ENCODE results near the gene CD300LG.
"Not testable (repeated sequence)": the region's sequence is repeated elsewhere in the genome, so short reads cannot be mapped to it uniquely, and the experiment has no call there.

Gene CD300LG

GRCh38 chr17:43840814-43841213 lies 6.2 kb upstream of the CD300LG start:
- peak; percentile 34 for TF ChIP-seq CTCF (IDR thresholded peaks at IDR 0.05; ENCODE audit: low read depth, low read length)
- in situ Hi-C loops (cut with HindIII; ENCODE audit: low sequenced_read_pairs): no loop called here
- DNase-seq (ENCODE audit: low read depth, low spot score): no peak
- no peak overlapping the region for H3K4me3 ChIP-seq (ENCODE audit: low read depth, low read length)

GRCh38 chr17:43841282-43841681 lies 5.7 kb upstream of the CD300LG start:
- no peak for TF ChIP-seq CTCF (IDR thresholded peaks at IDR 0.05; ENCODE audit: low read depth, low read length)
- H3K4me3 ChIP-seq (ENCODE audit: low read depth, low read length): no peak overlapping the region
- in situ Hi-C loops (cut with HindIII; ENCODE audit: low sequenced_read_pairs): no loop called here
- DNase-seq (ENCODE audit: low read depth, low spot score): no peak

GRCh38 chr17:43842091-43842974 lies 4.6 kb upstream of the CD300LG start:
- not testable (repeated sequence) for H3K4me3 ChIP-seq (ENCODE audit: low read depth, low read length)

GRCh38 chr17:43842975-43843325 lies 4.0 kb upstream of the CD300LG start:
- no peak for TF ChIP-seq CTCF (IDR thresholded peaks at IDR 0.05; ENCODE audit: low read depth, low read length)
- in situ Hi-C loops (cut with HindIII; ENCODE audit: low sequenced_read_pairs): no loop called here

More at GRCh38 chr17:43842091-43842974, 4.6 kb upstream of the CD300LG start:
- in situ Hi-C loops (cut with HindIII; ENCODE audit: low sequenced_read_pairs); DNase-seq (ENCODE audit: low read depth, low spot score): not testable (repeated sequence)

GRCh38 chr17:43844241-43844640 lies 2.7 kb upstream of the CD300LG start:
- no peak for DNase-seq (ENCODE audit: low read depth, low spot score)
- TF ChIP-seq CTCF (IDR thresholded peaks at IDR 0.05; ENCODE audit: low read depth, low read length): no peak
- in situ Hi-C loops (cut with HindIII; ENCODE audit: low sequenced_read_pairs): no loop called here
- no peak overlapping the region for H3K4me3 ChIP-seq (ENCODE audit: low read depth, low read length)

More at GRCh38 chr17:43842975-43843325, 4.0 kb upstream of the CD300LG start:
- no peak overlapping the region for H3K4me3 ChIP-seq (ENCODE audit: low read depth, low read length)
- DNase-seq (ENCODE audit: low read depth, low spot score): no peak

GRCh38 chr17:43845766-43846165 lies 1.2 kb upstream of the CD300LG start:
- no peak overlapping the region for H3K4me3 ChIP-seq (ENCODE audit: low read depth, low read length)
- no peak for TF ChIP-seq CTCF (IDR thresholded peaks at IDR 0.05; ENCODE audit: low read depth, low read length)
- no peak for DNase-seq (ENCODE audit: low read depth, low spot score)
- in situ Hi-C loops (cut with HindIII; ENCODE audit: low sequenced_read_pairs): no loop called here

GRCh38 chr17:43846221-43846712 lies 709 bp upstream of the CD300LG start:
- in situ Hi-C loops (cut with HindIII; ENCODE audit: low sequenced_read_pairs): no loop called here
- peak; percentile 63 for DNase-seq (ENCODE audit: low read depth, low spot score)
- peak; percentile 100 for TF ChIP-seq CTCF (IDR thresholded peaks at IDR 0.05; ENCODE audit: low read depth, low read length)
- H3K4me3 ChIP-seq (ENCODE audit: low read depth, low read length): no peak overlapping the region
